Memory B cell (primary cell): ENCODE measurements around the gene NFIA.

Source experiments
- ATAC-seq: fragments of 150-1000 bp; cut with Tn5 transposase; 2 replicates; pipeline ENCODE4 v1.10.0; 2021; ENCODE audit warnings: low read depth, mild to moderate bottlenecking, moderate library complexity
- DNase-seq, 2 donors: peaks; one replicate each; pipeline ENCODE4 v3.0.0; 2022; ENCODE audit warnings: low spot score in 2 of 2
- H3K27ac Mint-ChIP-seq: one replicate; pipeline ENCODE4 v1.8.0; 2022; ENCODE audit warnings: mild to moderate bottlenecking, moderate library complexity, mixed read lengths
- H3K27me3 Mint-ChIP-seq: one replicate; pipeline ENCODE4 v1.8.0; 2022; ENCODE audit warnings: mixed read lengths
- H3K36me3 Mint-ChIP-seq: one replicate; pipeline ENCODE4 v1.8.0; 2022; ENCODE audit warnings: mild to moderate bottlenecking, mixed read lengths
- H3K4me1 Mint-ChIP-seq: one replicate; pipeline ENCODE4 v1.8.0; 2022; ENCODE audit warnings: mixed read lengths
- H3K4me3 Mint-ChIP-seq: one replicate; pipeline ENCODE4 v1.8.0; 2022; ENCODE audit warnings: mild to moderate bottlenecking, moderate library complexity, mixed read lengths
- H3K9me3 Mint-ChIP-seq: one replicate; pipeline ENCODE4 v1.8.0; 2022; ENCODE audit warnings: mixed read lengths

The NFIA gene

GRCh38 chr1:61207416-61207815 is 125.1 kb downstream of the NFIA start:
- Mint-ChIP-seq H3K27ac (no peak overlapping the region), H3K36me3 (no peaks in the 10 kb centered on the region), H3K9me3 (no peaks in the 10 kb centered on the region), H3K4me1 (no peaks in the 10 kb centered on the region), H3K27me3 (peaks cover 8% of the 10 kb centered on the region), H3K4me3 (no peak overlapping the region)
- ATAC-seq (no peak), DNase-seq (no peak)

GRCh38 chr1:61208172-61208571 is 125.8 kb downstream of the NFIA start:
- Mint-ChIP-seq H3K27me3 (peaks cover 9% of the 10 kb centered on the region), H3K27ac (no peak overlapping the region), H3K36me3 (no peaks in the 10 kb centered on the region), H3K9me3 (no peaks in the 10 kb centered on the region), H3K4me3 (no peak overlapping the region), H3K4me1 (no peaks in the 10 kb centered on the region)
- ATAC-seq (no peak), DNase-seq (no peak)

DNA sequence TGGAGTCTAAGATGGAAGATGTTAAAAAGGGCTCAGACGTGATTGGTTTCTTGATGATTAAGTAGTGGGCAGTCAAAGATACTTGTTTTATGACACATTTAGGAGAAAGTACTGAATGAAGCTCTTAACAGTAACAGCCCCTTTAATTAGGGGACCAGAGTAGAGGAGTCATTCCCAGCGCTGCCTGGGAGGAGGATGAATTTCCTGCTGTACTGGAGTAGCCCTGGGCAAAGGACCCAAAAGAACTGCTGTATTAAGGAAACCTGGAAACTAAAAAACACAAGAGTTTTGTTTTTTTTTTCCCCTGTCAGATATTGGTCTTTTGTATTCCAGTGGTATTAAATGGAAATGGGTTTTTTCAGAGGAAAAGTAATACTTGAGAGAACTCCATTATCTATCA is 126.5 kb downstream of the NFIA start:
- Mint-ChIP-seq H3K27me3 (peaks cover 10% of the 10 kb centered on the region), H3K27ac (no peak overlapping the region), H3K4me1 (no peaks in the 10 kb centered on the region), H3K36me3 (no peaks in the 10 kb centered on the region), H3K4me3 (no peak overlapping the region), H3K9me3 (no peaks in the 10 kb centered on the region)
- ATAC-seq (no peak), DNase-seq (no peak)

- no peak overlapping the region for H3K4me3 Mint-ChIP-seq
- no peaks in the 10 kb centered on the region for H3K9me3 Mint-ChIP-seq
- no peak overlapping the region for H3K27ac Mint-ChIP-seq
- no peak for ATAC-seq
- no peak for DNase-seq
- H3K27me3 Mint-ChIP-seq, result peaks cover 10% of the 10 kb centered on the region
- H3K36me3 Mint-ChIP-seq, result no peaks in the 10 kb centered on the region
- H3K4me1 Mint-ChIP-seq, result no peaks in the 10 kb centered on the region
Observed at GRCh38 chr1:61210435-61211154, 128.2 kb downstream of the NFIA start.

DNA sequence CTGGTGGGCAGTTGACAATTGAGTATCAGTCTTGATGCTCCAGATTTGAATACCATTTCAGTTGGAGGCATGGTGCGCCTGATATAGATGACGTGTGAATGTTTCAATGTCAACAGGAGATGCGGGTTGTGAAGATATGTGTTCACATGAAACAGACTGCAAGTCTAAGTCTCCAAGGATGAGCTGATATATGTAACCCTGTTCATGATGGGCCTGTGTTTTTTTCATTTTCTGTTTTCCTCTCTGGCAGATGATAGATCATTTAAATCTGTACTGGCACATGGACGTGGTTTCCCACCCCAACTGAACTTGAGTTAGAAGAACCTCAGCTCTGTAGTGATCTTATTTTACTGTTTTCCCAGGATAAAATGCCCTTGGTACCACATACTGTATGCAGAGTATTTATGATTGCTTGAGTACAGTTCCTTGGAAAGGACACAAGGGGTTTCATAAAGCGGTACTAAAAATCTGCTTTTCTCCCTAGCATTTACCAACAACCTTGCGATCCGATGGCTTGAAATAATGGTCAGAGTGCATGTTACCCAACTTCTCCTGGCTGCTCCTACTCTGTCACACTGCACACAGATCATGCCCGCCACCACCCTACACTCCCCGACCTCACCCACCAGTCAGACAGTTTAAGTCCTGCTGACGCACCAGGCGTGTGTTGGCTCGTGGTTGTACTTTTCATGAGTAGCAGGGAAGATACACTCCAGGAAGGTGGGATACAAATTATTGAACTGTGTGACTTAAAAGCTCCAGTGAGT is 131.1 kb downstream of the NFIA start:
- H3K4me3 Mint-ChIP-seq, result no peak overlapping the region
- no peak for ATAC-seq
- H3K27me3 Mint-ChIP-seq, result peaks cover 4% of the 10 kb centered on the region
- H3K4me1 Mint-ChIP-seq, result no peaks in the 10 kb centered on the region
- H3K27ac Mint-ChIP-seq, result no peak overlapping the region
- DNase-seq, result no peak
- no peaks in the 10 kb centered on the region for H3K9me3 Mint-ChIP-seq
- no peaks in the 10 kb centered on the region for H3K36me3 Mint-ChIP-seq

DNA sequence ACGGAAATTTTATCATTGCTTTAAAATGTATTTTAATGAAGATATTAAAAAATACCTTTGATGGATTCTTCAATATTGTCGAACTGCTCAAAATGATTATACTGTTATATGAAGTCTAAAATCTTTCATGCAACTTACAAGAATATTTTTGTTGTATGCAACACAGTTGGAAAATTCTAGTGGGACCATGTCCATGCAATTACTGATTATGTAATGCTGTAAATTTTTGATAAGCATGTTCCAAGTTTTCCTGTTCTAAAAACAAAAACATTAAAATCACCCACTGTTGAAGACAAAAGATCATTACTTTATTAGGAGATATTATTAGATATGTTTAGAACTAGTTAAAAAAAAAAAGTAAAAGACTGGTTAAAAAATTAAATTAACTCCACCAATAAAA is 132.8 kb downstream of the NFIA start:
- H3K4me3 Mint-ChIP-seq, result no peak overlapping the region
- no peak overlapping the region for H3K27ac Mint-ChIP-seq
- no peak for DNase-seq
- no peaks in the 10 kb centered on the region for H3K36me3 Mint-ChIP-seq
- no peaks in the 10 kb centered on the region for H3K9me3 Mint-ChIP-seq
- ATAC-seq, result no peak
- peaks cover 4% of the 10 kb centered on the region for H3K27me3 Mint-ChIP-seq
- H3K4me1 Mint-ChIP-seq, result no peaks in the 10 kb centered on the region

DNA sequence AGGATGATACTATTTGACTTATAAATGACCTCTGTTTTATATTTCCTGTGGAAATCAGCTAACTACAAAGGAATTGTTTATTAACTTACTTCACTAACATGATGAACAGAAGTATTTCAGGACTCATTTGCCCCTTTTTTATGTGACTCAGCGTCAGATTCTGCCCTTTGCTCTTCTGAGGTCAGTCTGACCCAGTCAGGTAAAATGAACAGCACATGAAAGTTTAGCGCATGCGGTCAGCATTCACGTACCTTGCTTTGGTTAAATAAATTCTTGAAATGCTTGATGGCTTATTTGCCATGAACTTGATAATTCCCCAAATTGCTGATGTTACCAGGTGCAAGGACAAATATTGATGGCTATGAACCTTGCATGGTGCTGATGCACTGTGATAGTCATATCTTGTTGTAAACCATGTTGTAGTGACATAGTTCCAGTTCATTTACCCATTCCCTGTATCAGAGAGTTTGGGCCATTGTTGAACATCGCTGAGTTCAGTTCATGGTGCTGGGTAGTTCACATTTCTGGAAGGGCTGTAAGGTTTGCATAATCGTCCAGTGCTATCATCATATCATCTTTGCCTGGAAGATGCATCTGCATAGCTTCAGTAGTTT is 133.4 kb downstream of the NFIA start:
- no peak overlapping the region for H3K27ac Mint-ChIP-seq
- DNase-seq, result no peak
- H3K9me3 Mint-ChIP-seq, result no peaks in the 10 kb centered on the region
- H3K27me3 Mint-ChIP-seq, result peaks cover 4% of the 10 kb centered on the region
- H3K4me3 Mint-ChIP-seq, result no peak overlapping the region
- no peak for ATAC-seq
- no peaks in the 10 kb centered on the region for H3K36me3 Mint-ChIP-seq
- H3K4me1 Mint-ChIP-seq, result no peaks in the 10 kb centered on the region

GRCh38 chr1:61220536-61220935 is 138.2 kb downstream of the NFIA start:
- Mint-ChIP-seq H3K27ac (no peak overlapping the region), H3K27me3 (peaks cover 3% of the 10 kb centered on the region), H3K36me3 (no peaks in the 10 kb centered on the region), H3K4me1 (no peaks in the 10 kb centered on the region), H3K9me3 (no peaks in the 10 kb centered on the region), H3K4me3 (no peak overlapping the region)
- ATAC-seq, result no peak
- no peak for DNase-seq

- H3K27me3 Mint-ChIP-seq, result peaks cover 3% of the 10 kb centered on the region
- no peaks in the 10 kb centered on the region for H3K9me3 Mint-ChIP-seq
- no peak overlapping the region for H3K4me3 Mint-ChIP-seq
Observed at GRCh38 chr1:61221642-61222041, 139.3 kb downstream of the NFIA start.

DNA sequence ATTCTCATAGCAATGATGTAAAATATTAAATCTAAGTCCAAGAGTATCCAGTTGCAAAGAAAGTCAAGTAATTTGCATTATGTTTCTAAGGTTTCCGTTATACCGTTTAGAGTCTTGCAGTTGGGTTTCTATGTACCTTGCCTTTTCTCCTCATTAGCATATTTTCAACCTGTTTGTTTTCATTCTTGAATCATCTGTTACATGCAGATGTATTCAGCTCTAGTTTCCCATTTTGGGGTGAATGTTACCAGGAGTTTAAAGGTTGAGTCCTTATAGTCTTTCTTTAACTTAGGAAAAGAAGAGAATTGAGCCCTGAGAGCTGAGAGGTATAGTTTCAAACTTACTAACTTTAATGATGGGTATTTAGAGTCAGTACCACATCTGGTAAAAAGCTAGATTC is 139.9 kb downstream of the NFIA start:
- H3K27ac Mint-ChIP-seq, result no peak overlapping the region
- no peaks in the 10 kb centered on the region for H3K9me3 Mint-ChIP-seq
- no peak overlapping the region for H3K4me3 Mint-ChIP-seq
- ATAC-seq (no peak), DNase-seq (no peak)
- H3K4me1 Mint-ChIP-seq, result no peaks in the 10 kb centered on the region
- H3K36me3 Mint-ChIP-seq, result no peaks in the 10 kb centered on the region
- peaks cover 3% of the 10 kb centered on the region for H3K27me3 Mint-ChIP-seq

More at GRCh38 chr1:61221642-61222041, 139.3 kb downstream of the NFIA start:
- no peak for DNase-seq
- no peak overlapping the region for H3K27ac Mint-ChIP-seq
- H3K4me1 Mint-ChIP-seq, result no peaks in the 10 kb centered on the region
- ATAC-seq, result no peak
- no peaks in the 10 kb centered on the region for H3K36me3 Mint-ChIP-seq

DNA sequence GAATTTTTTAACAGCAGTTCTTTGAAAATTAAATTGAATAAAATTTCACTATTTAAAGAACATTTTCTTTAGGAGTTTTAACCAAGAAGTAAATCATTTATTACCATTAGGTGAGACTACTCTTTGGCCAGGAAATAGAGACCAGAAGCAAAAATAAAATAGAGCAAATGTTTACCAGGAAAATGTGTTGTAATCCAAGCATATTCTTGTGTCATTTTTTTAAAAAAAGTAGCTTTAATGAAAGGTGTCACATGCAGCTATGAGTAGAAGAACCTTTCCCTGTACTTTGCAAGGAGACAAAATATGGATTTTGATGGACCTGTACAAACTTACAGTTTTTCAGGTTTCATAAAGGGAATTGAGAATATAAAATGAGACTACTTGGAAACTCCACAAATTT is 140.8 kb downstream of the NFIA start:
- ATAC-seq (no peak), DNase-seq (no peak)
- H3K27me3 Mint-ChIP-seq, result peaks cover 4% of the 10 kb centered on the region
- H3K27ac Mint-ChIP-seq, result no peak overlapping the region
- no peaks in the 10 kb centered on the region for H3K9me3 Mint-ChIP-seq
- no peak overlapping the region for H3K4me3 Mint-ChIP-seq
- H3K4me1 Mint-ChIP-seq, result no peaks in the 10 kb centered on the region
- H3K36me3 Mint-ChIP-seq, result no peaks in the 10 kb centered on the region

- DNase-seq (no peak), ATAC-seq (no peak)
- Mint-ChIP-seq H3K4me3 (no peak overlapping the region), H3K9me3 (no peaks in the 10 kb centered on the region), H3K27me3 (peaks cover 4% of the 10 kb centered on the region), H3K4me1 (no peaks in the 10 kb centered on the region), H3K36me3 (no peaks in the 10 kb centered on the region), H3K27ac (no peak overlapping the region)
Observed at GRCh38 chr1:61224609-61225008, 142.2 kb downstream of the NFIA start.

DNA sequence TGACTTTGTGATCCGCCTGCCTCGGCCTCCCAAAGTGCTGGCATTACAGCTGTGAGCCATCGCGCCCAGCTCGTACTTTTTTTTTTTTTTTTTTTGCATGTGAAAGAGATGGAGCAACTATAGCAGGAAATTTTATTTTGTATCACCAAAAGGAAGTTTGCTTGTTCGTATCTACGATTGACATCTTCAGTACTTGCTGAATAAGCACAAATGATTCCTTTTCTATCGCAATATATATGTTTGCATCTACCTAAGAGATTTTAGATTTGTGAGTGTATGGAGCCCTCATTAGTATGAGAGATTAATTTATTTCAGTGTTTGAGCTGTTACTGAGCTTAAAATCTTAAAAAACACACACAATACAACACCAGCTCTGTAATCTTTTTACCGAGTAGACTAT is 143.1 kb downstream of the NFIA start:
- no peak overlapping the region for H3K27ac Mint-ChIP-seq
- peaks cover 4% of the 10 kb centered on the region for H3K27me3 Mint-ChIP-seq
- ATAC-seq (no peak), DNase-seq (no peak)
- no peaks in the 10 kb centered on the region for H3K36me3 Mint-ChIP-seq
- H3K4me1 Mint-ChIP-seq, result no peaks in the 10 kb centered on the region
- no peaks in the 10 kb centered on the region for H3K9me3 Mint-ChIP-seq
- no peak overlapping the region for H3K4me3 Mint-ChIP-seq

DNA sequence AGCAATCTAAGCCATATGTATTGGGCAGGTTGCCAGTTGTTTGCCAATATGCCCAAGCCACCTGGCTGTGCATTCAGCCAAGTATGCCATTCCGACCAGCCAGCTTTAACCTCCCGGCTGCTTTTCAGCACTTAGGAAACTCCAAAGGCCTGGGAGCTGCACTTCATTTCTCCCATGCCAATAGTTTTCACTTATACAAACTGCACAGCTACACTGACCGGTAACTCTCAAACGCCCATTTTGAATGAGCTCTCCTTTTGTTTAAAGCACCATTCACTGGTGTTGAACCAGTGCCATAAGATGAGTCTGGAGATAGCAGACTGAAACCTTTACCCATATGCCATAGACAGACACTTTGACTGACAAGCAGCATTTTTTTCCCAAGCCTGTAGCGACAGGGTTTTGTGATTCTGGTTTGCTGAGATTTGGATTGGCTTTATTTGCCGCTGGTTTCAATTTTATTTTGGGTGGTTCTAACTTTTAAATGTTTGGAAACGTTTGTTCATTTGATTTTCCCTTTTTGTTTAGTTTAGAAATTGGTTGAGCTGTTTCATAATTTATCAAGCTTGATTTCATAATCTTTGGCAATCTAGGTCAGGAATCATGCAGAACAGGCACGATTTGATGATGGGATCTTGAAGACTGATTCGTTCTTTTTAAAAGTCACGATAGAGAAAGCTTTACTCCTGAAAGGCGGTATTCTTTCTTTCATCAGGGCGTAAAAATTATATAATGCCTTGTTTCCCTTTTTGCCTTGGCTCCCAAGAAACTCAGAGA is 144.6 kb downstream of the NFIA start:
- ATAC-seq (no peak), DNase-seq (no peak)
- Mint-ChIP-seq H3K36me3 (no peaks in the 10 kb centered on the region), H3K27ac (no peak overlapping the region), H3K9me3 (no peaks in the 10 kb centered on the region), H3K4me3 (no peak overlapping the region), H3K27me3 (peaks cover 4% of the 10 kb centered on the region), H3K4me1 (no peaks in the 10 kb centered on the region)
